Lung (tissue), 12 donors: ENCODE data around the gene ANKRD44. TPM values are rescaled to one million over a fixed set of nuclear protein-coding genes. Genes with fewer than 3 reads are reported as not detected.

Experiments used
- ATAC-seq: fragments of 200-7000 bp; cut with Tn5 transposase; one replicate; pipeline ENCODE4 v1.9.1; 2020; ENCODE audit warnings: moderate number of reproducible peaks; ENCODE audit not compliant: insufficient read depth, low FRiP score
- DNase-seq, 3 donors: peaks; one replicate each; pipeline ENCODE4 v3.0.0-alpha.2; 2013 to 2017
- H3K27ac ChIP-seq, 2 donors: one replicate each; pipeline ENCODE4 v1.5.1; 2013; ENCODE audit warnings: mild to moderate bottlenecking in 2 of 2, moderate library complexity in 2 of 2, control low read depth in 1 of 2, inconsistent platforms in 1 of 2, low read depth in 1 of 2, low read length in 1 of 2
- H3K27me3 ChIP-seq, 3 donors: one replicate each; pipeline ENCODE4 v1.5.1; 2013; ENCODE audit warnings: low read length in 2 of 3; ENCODE audit not compliant: control insufficient read depth in 3 of 3, insufficient read depth in 3 of 3
- H3K36me3 ChIP-seq, 4 donors: one replicate each; pipeline ENCODE4 v1.5.1; 2013; ENCODE audit warnings: low read length in 4 of 4, mild to moderate bottlenecking in 1 of 4, moderate library complexity in 1 of 4; ENCODE audit not compliant: control insufficient read depth in 4 of 4, insufficient read depth in 4 of 4
- H3K4me1 ChIP-seq, 5 donors: one replicate each; pipeline ENCODE4 v1.5.1; 2013; ENCODE audit warnings: low read length in 5 of 5, mild to moderate bottlenecking in 2 of 5, moderate library complexity in 1 of 5; ENCODE audit not compliant: control insufficient read depth in 5 of 5, insufficient read depth in 5 of 5
- H3K4me3 ChIP-seq: one replicate; pipeline ENCODE4 v1.5.1; 2013; ENCODE audit warnings: mild to moderate bottlenecking, control low read depth, moderate library complexity
- H3K9ac ChIP-seq, 2 donors: one replicate each; pipeline ENCODE4 v1.5.1; 2013; ENCODE audit warnings: low read length in 2 of 2, control low read depth in 1 of 2; ENCODE audit not compliant: insufficient read depth in 1 of 2
- H3K9me3 ChIP-seq, 4 donors: one replicate each; pipeline ENCODE4 v1.5.1; 2013; ENCODE audit warnings: low read length in 3 of 4, mild to moderate bottlenecking in 1 of 4, moderate library complexity in 1 of 4; ENCODE audit not compliant: control insufficient read depth in 4 of 4, insufficient read depth in 3 of 4
- CTCF ChIP-seq: IDR thresholded peaks from 2 replicates; pipeline ENCODE4 v1.5.1; 2012; ENCODE audit warnings: mild to moderate bottlenecking; ENCODE audit errors: control extremely low read depth, extremely low read depth
- WGBS, 2 donors: extraction: QIAGEN DNeasy Blood & Tissue Kit; methylation state at CpG; one replicate each; pipeline ENCODE4 v1.1.7; 2013; 5-methylcytosine and 5-hydroxymethylcytosine counted together
- polyA plus RNA-seq, 2 donors: library from polyadenylated mRNA; stranded (reverse); fragments of 200-250 nt; gene quantifications; one replicate each; pipeline ENCODE4 v1.2.1, GENCODE V29; 2013
- total RNA-seq, 2 donors: library from RNA; depleted of rRNA in 1 of 2; stranded (reverse); fragments of >200 nt in 1 of 2; gene quantifications; one replicate each; pipeline ENCODE4 v1.2.1, GENCODE V29; 2014 to 2021
- donor health status: control.
- donor health status: control.
- donor health status: Bipolar disorder and iron deficiency.
- donor health status: healthy.
- donor health status: DM: yes; HTN: yes; CAD: no.

The ANKRD44 gene
- total and polyA plus RNA-seq, 4 donors = 7.1 to 73.8 (median 20.3) TPM

GRCh38 chr2:197001921-197002320 is 308.7 kb downstream of the ANKRD44 start:
- DNase-seq = no peak
- TF ChIP-seq CTCF = no peak
- Histone ChIP-seq H3K36me3 (peaks cover 2 to 14% (median 8%) of the 10 kb centered on the region in 4 donors), H3K27ac (no peak overlapping the region), H3K4me1 (peaks cover 0 to 2% (median 0%) of the 10 kb centered on the region in 5 donors), H3K9ac (no peak overlapping the region), H3K4me3 (no peak overlapping the region), H3K9me3 (no peaks in the 10 kb centered on the region), H3K27me3 (no peaks in the 10 kb centered on the region)
- WGBS, 2 donors = 98% methylated on average over 1 of the region's 1 CpG
- no peak for ATAC-seq

- no peak overlapping the region for H3K27ac ChIP-seq
- WGBS, 2 donors = 95 to 97% methylated on average over 3 of the region's 3 CpGs
- no peaks in the 10 kb centered on the region for H3K27me3 ChIP-seq
These were observed 314.7 kb downstream of the ANKRD44 start for GRCh38 chr2:196995757-196996314.

GRCh38 chr2:196994764-196995163 is 315.8 kb downstream of the ANKRD44 start:
- H3K36me3 ChIP-seq = peaks cover 3 to 13% (median 8%) of the 10 kb centered on the region in 4 donors
- DNase-seq = no peak
- H3K27ac ChIP-seq = no peak overlapping the region
- no peak for ATAC-seq
- WGBS, 2 donors = 93 to 94% methylated on average over 4 of the region's 4 CpGs
- H3K9me3 ChIP-seq = no peaks in the 10 kb centered on the region
- H3K9ac ChIP-seq = no peak overlapping the region
- no peak for TF ChIP-seq CTCF
- no peak overlapping the region for H3K4me3 ChIP-seq
- H3K4me1 ChIP-seq = no peaks in the 10 kb centered on the region
- H3K27me3 ChIP-seq = no peaks in the 10 kb centered on the region

More at GRCh38 chr2:196995757-196996314, 314.7 kb downstream of the ANKRD44 start:
- H3K4me3 ChIP-seq = no peak overlapping the region
- TF ChIP-seq CTCF = no peak
- no peaks in the 10 kb centered on the region for H3K9me3 ChIP-seq
- no peaks in the 10 kb centered on the region for H3K4me1 ChIP-seq
- DNase-seq (no peak), ATAC-seq (no peak)
- H3K36me3 ChIP-seq = peaks cover 3 to 15% (median 8%) of the 10 kb centered on the region in 4 donors
- no peak overlapping the region for H3K9ac ChIP-seq

- Histone ChIP-seq H3K4me1 (peaks cover 0 to 6% (median 3%) of the 10 kb centered on the region in 5 donors), H3K9me3 (no peaks in the 10 kb centered on the region), H3K36me3 (peaks cover 3 to 11% (median 8%) of the 10 kb centered on the region in 4 donors), H3K27ac (no peak overlapping the region), H3K27me3 (no peaks in the 10 kb centered on the region), H3K4me3 (no peak overlapping the region), H3K9ac (no peak overlapping the region)
- ATAC-seq (no peak), DNase-seq (no peak)
- 96% methylated on average over 6 of the region's 6 CpGs for WGBS, 2 donors
- TF ChIP-seq CTCF = no peak
These were observed 317.0 kb downstream of the ANKRD44 start for GRCh38 chr2:196993617-196994016.
